Adrenal gland (tissue), 5 donors: ENCODE measurements around the gene GPC3.

Experiments used
- CTCF ChIP-seq, 6 experiments: fragments of 450-650 bp in 4 of 6; fragments of 200-600 bp in 2 of 6; sonication (generic) in 1 of 6; IDR thresholded peaks; 1 replicate in 5 of 6; 2 replicates in 1 of 6; pipeline versions ENCODE4 v1.5.1 to v1.8.0; 2016 to 2021; ENCODE audit warnings: antibody characterized with exemption in 6 of 6, mild to moderate bottlenecking in 2 of 6, moderate library complexity in 1 of 6
- POLR2A ChIP-seq, 2 donors: fragments of 450-650 bp; IDR thresholded peaks; one replicate each; pipeline ENCODE4 v1.6.1; 2017; ENCODE audit warnings: antibody characterized with exemption in 2 of 2, mild to moderate bottlenecking in 2 of 2, moderate library complexity in 1 of 2
- donor health status: DM: no; HTN: no; CAD: no.

GRCh38 chrX:133523081-133523487, 462.3 kb downstream of the GPC3 start:
- TF ChIP-seq CTCF (IDR thresholded peaks at IDR 0.05): no peak
- no peak for TF ChIP-seq POLR2A (IDR thresholded peaks at IDR 0.05)
